Neural cell (in vitro differentiated cells): ENCODE measurements around the gene UNCX.

Source experiments
- CTCF ChIP-seq: fragments of 450-650 bp; IDR thresholded peaks from 2 replicates; pipeline ENCODE4 v1.5.1; 2014; ENCODE audit warnings: antibody characterized with exemption, mild to moderate bottlenecking, moderate library complexity; ENCODE audit not compliant: poor library complexity, severe bottlenecking
- EP300 ChIP-seq: fragments of 450-650 bp; conservative IDR thresholded peaks from 2 replicates; pipeline ENCODE4 v1.6.1; 2014; ENCODE audit warnings: antibody characterized with exemption, mild to moderate bottlenecking, moderate library complexity; ENCODE audit not compliant: poor library complexity, severe bottlenecking
- EZH2 ChIP-seq: fragments of 200-600, 300-800 bp; shearing (Covaris generic), sonication (generic); IDR thresholded peaks from 2 replicates; pipeline ENCODE4 v1.6.1; 2014; ENCODE audit warnings: antibody characterized with exemption, low read length, borderline replicate concordance, mild to moderate bottlenecking; ENCODE audit not compliant: insufficient read depth, poor library complexity, severe bottlenecking
- MXI1 ChIP-seq: fragments of 450-650 bp; conservative IDR thresholded peaks from 2 replicates; pipeline ENCODE4 v1.6.1; 2014; ENCODE audit warnings: antibody characterized with exemption, mild to moderate bottlenecking; ENCODE audit not compliant: poor library complexity, severe bottlenecking
- POLR2AphosphoS5 ChIP-seq: IDR thresholded peaks from 2 replicates; pipeline ENCODE4 v1.6.1; 2012
- RAD21 ChIP-seq: fragments of 450-650 bp; conservative IDR thresholded peaks from 2 replicates; pipeline ENCODE4 v1.6.1; 2014; ENCODE audit warnings: antibody characterized with exemption, mild to moderate bottlenecking, moderate library complexity
- REST ChIP-seq: IDR thresholded peaks from 2 replicates; pipeline ENCODE4 v1.6.1; 2012; ENCODE audit warnings: borderline replicate concordance
- SMC3 ChIP-seq: fragments of 450-650 bp; conservative IDR thresholded peaks from 2 replicates; pipeline ENCODE4 v1.6.1; 2014; ENCODE audit warnings: antibody characterized with exemption, mild to moderate bottlenecking, moderate library complexity; ENCODE audit not compliant: poor library complexity
- TAF1 ChIP-seq: IDR thresholded peaks from 2 replicates; pipeline ENCODE4 v1.6.1; 2012; ENCODE audit warnings: low read depth

GRCh38 chr7:1243290-1243963 lies 10.8 kb downstream of the UNCX start:
- TF ChIP-seq POLR2AphosphoS5: no peak
- no peak for TF ChIP-seq EP300
- no peak for TF ChIP-seq CTCF
- no peak for TF ChIP-seq MXI1
- peak; percentile 67 for TF ChIP-seq EZH2
- no peak for TF ChIP-seq TAF1
- TF ChIP-seq REST: no peak
- no peak for TF ChIP-seq RAD21
- no peak for TF ChIP-seq SMC3
